Lung (tissue), 12 donors: ENCODE measurements around the gene CTSH. TPM values are rescaled to one million over a fixed set of nuclear protein-coding genes. Genes with fewer than 3 reads are reported as not detected.

Source experiments
- ATAC-seq: fragments of 200-7000 bp; cut with Tn5 transposase; one replicate; pipeline ENCODE4 v1.9.1; 2020; ENCODE audit warnings: moderate number of reproducible peaks; ENCODE audit not compliant: insufficient read depth, low FRiP score
- DNase-seq, 3 donors: peaks; one replicate each; pipeline ENCODE4 v3.0.0-alpha.2; 2013 to 2017
- H3K27ac ChIP-seq, 2 donors: one replicate each; pipeline ENCODE4 v1.5.1; 2013; ENCODE audit warnings: mild to moderate bottlenecking in 2 of 2, moderate library complexity in 2 of 2, control low read depth in 1 of 2, inconsistent platforms in 1 of 2, low read depth in 1 of 2, low read length in 1 of 2
- H3K27me3 ChIP-seq, 3 donors: one replicate each; pipeline ENCODE4 v1.5.1; 2013; ENCODE audit warnings: low read length in 2 of 3; ENCODE audit not compliant: control insufficient read depth in 3 of 3, insufficient read depth in 3 of 3
- H3K36me3 ChIP-seq, 4 donors: one replicate each; pipeline ENCODE4 v1.5.1; 2013; ENCODE audit warnings: low read length in 4 of 4, mild to moderate bottlenecking in 1 of 4, moderate library complexity in 1 of 4; ENCODE audit not compliant: control insufficient read depth in 4 of 4, insufficient read depth in 4 of 4
- H3K4me1 ChIP-seq, 5 donors: one replicate each; pipeline ENCODE4 v1.5.1; 2013; ENCODE audit warnings: low read length in 5 of 5, mild to moderate bottlenecking in 2 of 5, moderate library complexity in 1 of 5; ENCODE audit not compliant: control insufficient read depth in 5 of 5, insufficient read depth in 5 of 5
- H3K4me3 ChIP-seq: one replicate; pipeline ENCODE4 v1.5.1; 2013; ENCODE audit warnings: mild to moderate bottlenecking, control low read depth, moderate library complexity
- H3K9ac ChIP-seq, 2 donors: one replicate each; pipeline ENCODE4 v1.5.1; 2013; ENCODE audit warnings: low read length in 2 of 2, control low read depth in 1 of 2; ENCODE audit not compliant: insufficient read depth in 1 of 2
- H3K9me3 ChIP-seq, 4 donors: one replicate each; pipeline ENCODE4 v1.5.1; 2013; ENCODE audit warnings: low read length in 3 of 4, mild to moderate bottlenecking in 1 of 4, moderate library complexity in 1 of 4; ENCODE audit not compliant: control insufficient read depth in 4 of 4, insufficient read depth in 3 of 4
- WGBS, 2 donors: extraction: QIAGEN DNeasy Blood & Tissue Kit; methylation state at CpG; one replicate each; pipeline ENCODE4 v1.1.7; 2013; 5-methylcytosine and 5-hydroxymethylcytosine counted together
- polyA plus RNA-seq, 2 donors: library from polyadenylated mRNA; stranded (reverse); fragments of 200-250 nt; gene quantifications; one replicate each; pipeline ENCODE4 v1.2.1, GENCODE V29; 2013
- total RNA-seq, 2 donors: library from RNA; depleted of rRNA in 1 of 2; stranded (reverse); fragments of >200 nt in 1 of 2; gene quantifications; one replicate each; pipeline ENCODE4 v1.2.1, GENCODE V29; 2014 to 2021
- TF ChIP-seq, protein P1 (sequence below): IDR thresholded peaks from 2 replicates; pipeline ENCODE4 v1.5.1; 2012; ENCODE audit warnings: mild to moderate bottlenecking; ENCODE audit errors: control extremely low read depth, extremely low read depth
- donor health status: control.
- donor health status: control.
- donor health status: Bipolar disorder and iron deficiency.
- donor health status: healthy.
- donor health status: DM: yes; HTN: yes; CAD: no.

Gene CTSH
- total and polyA plus RNA-seq, 4 donors: 821 to 1,902 (median 1,209) TPM

DNA sequence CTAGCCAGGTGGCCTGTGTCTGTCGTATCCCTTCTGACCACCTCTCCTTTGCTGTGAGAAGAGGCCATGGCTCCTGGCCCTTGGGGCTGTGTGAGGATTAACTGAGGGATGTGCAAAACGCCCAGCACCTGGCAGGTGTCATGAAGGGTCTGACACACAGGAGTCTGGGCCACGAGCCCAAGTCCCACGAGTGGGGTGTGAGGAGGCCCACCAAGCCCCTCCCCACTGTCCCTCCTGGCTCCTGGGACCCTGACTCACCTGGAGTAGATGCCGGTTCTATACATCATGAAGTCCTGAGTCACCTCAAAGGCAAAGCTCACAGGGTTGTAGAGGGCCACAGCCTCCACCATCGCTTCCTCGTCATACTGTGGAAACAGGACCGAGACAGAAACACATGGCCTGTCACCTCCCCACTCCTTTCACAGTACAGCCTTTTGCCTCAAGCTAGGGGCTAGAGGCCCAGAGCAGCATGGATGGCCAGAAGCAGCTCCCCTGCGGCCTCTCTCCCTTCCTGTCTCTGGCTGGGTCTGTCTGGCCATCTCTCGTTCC, 19.7 kb downstream of the CTSH start:
- no peak overlapping the region for H3K27ac ChIP-seq
- no peak overlapping the region for H3K4me3 ChIP-seq
- H3K9ac ChIP-seq: no peak overlapping the region
- peaks cover 7 to 67% (median 14%) of the 10 kb centered on the region in 4 donors for H3K36me3 ChIP-seq
- H3K27me3 ChIP-seq: no peaks in the 10 kb centered on the region
- ATAC-seq (no peak), DNase-seq (no peak)
- peaks cover 0 to 2% (median 0%) of the 10 kb centered on the region in 4 donors for H3K9me3 ChIP-seq
- TF ChIP-seq, protein P1, sequence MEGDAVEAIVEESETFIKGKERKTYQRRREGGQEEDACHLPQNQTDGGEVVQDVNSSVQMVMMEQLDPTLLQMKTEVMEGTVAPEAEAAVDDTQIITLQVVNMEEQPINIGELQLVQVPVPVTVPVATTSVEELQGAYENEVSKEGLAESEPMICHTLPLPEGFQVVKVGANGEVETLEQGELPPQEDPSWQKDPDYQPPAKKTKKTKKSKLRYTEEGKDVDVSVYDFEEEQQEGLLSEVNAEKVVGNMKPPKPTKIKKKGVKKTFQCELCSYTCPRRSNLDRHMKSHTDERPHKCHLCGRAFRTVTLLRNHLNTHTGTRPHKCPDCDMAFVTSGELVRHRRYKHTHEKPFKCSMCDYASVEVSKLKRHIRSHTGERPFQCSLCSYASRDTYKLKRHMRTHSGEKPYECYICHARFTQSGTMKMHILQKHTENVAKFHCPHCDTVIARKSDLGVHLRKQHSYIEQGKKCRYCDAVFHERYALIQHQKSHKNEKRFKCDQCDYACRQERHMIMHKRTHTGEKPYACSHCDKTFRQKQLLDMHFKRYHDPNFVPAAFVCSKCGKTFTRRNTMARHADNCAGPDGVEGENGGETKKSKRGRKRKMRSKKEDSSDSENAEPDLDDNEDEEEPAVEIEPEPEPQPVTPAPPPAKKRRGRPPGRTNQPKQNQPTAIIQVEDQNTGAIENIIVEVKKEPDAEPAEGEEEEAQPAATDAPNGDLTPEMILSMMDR: no peak
- peaks cover 0 to 15% (median 3%) of the 10 kb centered on the region in 5 donors for H3K4me1 ChIP-seq
- 76 to 83% methylated on average over 10 of the region's 10 CpGs for WGBS, 2 donors

DNA sequence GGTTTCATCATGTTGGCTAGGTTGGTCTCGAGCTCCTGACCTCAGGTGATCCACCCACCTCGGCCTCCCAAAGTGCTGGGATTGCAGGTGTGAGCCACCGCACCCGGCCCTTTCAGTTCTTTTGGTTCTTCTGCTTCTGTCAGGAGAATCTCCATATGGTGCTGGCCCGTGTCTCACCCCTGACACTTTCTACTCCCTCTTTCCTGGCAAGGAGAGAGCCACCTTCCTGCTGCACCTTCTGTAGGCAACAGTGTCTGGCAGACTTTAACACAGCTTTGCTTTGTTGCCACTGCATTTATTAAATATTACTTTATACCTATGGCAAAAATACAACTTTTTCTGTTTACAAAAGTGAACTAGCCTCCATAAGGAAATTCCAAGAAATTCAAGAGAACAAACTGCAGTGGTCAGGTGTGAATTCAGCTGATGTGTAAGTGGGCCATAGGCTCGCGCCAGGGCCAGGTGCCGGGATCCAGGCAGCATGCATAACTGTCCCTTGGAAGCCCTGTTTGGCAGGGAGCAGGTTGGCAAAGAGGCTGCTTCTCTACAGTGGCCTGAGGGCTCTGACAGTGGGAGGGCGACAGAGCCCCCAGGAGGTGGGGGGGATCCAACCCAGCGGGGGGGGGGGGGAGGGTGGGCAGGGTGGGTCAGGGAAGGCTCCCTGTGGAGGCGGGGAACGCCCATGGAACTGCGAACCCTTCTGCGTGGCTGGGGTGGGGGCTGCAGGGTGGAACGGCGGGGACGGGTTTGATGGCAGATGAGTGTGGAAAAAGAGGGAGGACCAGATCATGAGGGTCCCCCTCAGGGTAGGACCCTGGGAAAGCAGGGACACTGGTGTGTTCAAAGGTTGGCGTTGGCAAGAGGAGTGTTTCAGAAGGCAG, 21.1 kb downstream of the CTSH start:
- DNase-seq (no peak), ATAC-seq (no peak)
- WGBS, 2 donors: 93 to 94% methylated on average over 15 to 17 of the region's 18 CpGs
- Histone ChIP-seq H3K36me3 (peaks cover 7 to 65% (median 20%) of the 10 kb centered on the region in 4 donors), H3K9ac (no peak overlapping the region), H3K27me3 (no peaks in the 10 kb centered on the region), H3K9me3 (peaks cover 0 to 2% (median 0%) of the 10 kb centered on the region in 4 donors), H3K27ac (no peak overlapping the region), H3K4me3 (no peak overlapping the region), H3K4me1 (peaks cover 0 to 15% (median 3%) of the 10 kb centered on the region in 5 donors)
- TF ChIP-seq, protein P1: no peak

DNA sequence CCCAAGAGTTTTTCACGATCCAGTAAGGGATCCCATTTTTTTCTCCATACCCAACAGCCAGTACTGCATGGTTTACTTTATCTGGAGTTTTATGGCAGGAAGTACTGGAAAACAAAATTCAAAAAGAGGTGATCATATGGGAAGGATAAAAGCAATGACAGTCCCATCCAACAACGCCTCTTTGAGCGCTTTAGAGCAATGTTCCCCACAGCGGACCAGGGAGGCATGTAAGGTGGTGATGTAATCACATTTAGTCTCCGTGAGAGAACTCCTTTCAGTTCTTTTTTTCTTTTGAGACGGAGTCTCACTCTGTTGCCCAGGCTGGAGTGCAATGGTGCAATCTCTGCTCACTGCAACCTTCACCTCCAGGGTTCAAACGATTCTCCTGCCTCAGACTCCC, 21.8 kb downstream of the CTSH start:
- peak in 1 of 3 donors; percentile 63 for DNase-seq
- peaks cover 0 to 2% (median 0%) of the 10 kb centered on the region in 4 donors for H3K9me3 ChIP-seq
- H3K27me3 ChIP-seq: no peaks in the 10 kb centered on the region
- no peak for ATAC-seq
- WGBS, 2 donors: 57 to 67% methylated on average over 7 of the region's 7 CpGs
- no peak overlapping the region for H3K9ac ChIP-seq
- peaks cover 7 to 60% (median 20%) of the 10 kb centered on the region in 4 donors for H3K36me3 ChIP-seq
- H3K27ac ChIP-seq: no peak overlapping the region
- no peak overlapping the region for H3K4me3 ChIP-seq
- TF ChIP-seq, protein P1: no peak
- peaks cover 0 to 15% (median 3%) of the 10 kb centered on the region in 5 donors for H3K4me1 ChIP-seq
